Central memory CD8-positive, alpha-beta T cell (primary cell): ENCODE measurements around the gene TM9SF2.
"Not testable (repeated sequence)": the region's sequence is repeated elsewhere in the genome, so short reads cannot be mapped to it uniquely, and the experiment has no call there.

Experiments
- ATAC-seq: fragments of 150-1000 bp; cut with Tn5 transposase; replicated peaks from 2 replicates; pipeline ENCODE4 v1.10.0; 2022; ENCODE audit warnings: mild to moderate bottlenecking, moderate FRiP score, moderate number of reproducible peaks; ENCODE audit not compliant: poor library complexity, severe bottlenecking; ENCODE audit errors: extremely low read depth
- DNase-seq, 2 donors: peaks; one replicate each; pipeline ENCODE4 v3.0.0; 2021; ENCODE audit warnings: low spot score in 2 of 2
- H3K27ac Mint-ChIP-seq: one replicate; pipeline ENCODE4 v1.8.0; 2022; ENCODE audit warnings: low read depth, mild to moderate bottlenecking, moderate library complexity, mixed read lengths
- H3K27me3 Mint-ChIP-seq: one replicate; pipeline ENCODE4 v1.8.0; 2022; ENCODE audit warnings: mixed read lengths
- H3K36me3 Mint-ChIP-seq: one replicate; pipeline ENCODE4 v1.8.0; 2022; ENCODE audit warnings: mild to moderate bottlenecking, moderate library complexity, mixed read lengths; ENCODE audit not compliant: insufficient read depth
- H3K4me1 Mint-ChIP-seq: one replicate; pipeline ENCODE4 v1.8.0; 2022; ENCODE audit warnings: mixed read lengths
- H3K4me3 Mint-ChIP-seq: one replicate; pipeline ENCODE4 v1.8.0; 2022; ENCODE audit warnings: mild to moderate bottlenecking, moderate library complexity, mixed read lengths
- H3K9me3 Mint-ChIP-seq: one replicate; pipeline ENCODE4 v1.8.0; 2022; ENCODE audit warnings: mixed read lengths

The TM9SF2 gene

DNA sequence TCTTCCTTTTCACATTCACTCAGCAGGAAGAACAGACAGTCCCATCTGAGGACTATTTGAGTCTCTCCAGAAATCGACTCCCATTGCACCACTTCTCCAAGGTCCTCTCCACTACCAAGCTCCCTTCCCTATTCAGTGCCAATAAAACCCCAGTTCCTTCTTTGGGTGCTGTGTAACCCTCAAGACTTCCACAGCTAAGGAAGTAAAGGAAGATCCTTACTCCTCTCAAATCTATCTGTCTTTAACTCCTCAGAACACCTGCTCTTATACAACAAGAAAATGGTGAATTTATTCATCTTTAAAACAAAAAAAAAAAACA lies 29.2 kb upstream of the TM9SF2 start:
- H3K4me1 Mint-ChIP-seq: peaks cover 5% of the 10 kb centered on the region
- peaks cover 23% of the 10 kb centered on the region for H3K27me3 Mint-ChIP-seq
- H3K9me3 Mint-ChIP-seq: no peaks in the 10 kb centered on the region
- ATAC-seq (no peak), DNase-seq (no peak)
- H3K27ac Mint-ChIP-seq: no peak overlapping the region
- no peak overlapping the region for H3K4me3 Mint-ChIP-seq
- no peaks in the 10 kb centered on the region for H3K36me3 Mint-ChIP-seq

DNA sequence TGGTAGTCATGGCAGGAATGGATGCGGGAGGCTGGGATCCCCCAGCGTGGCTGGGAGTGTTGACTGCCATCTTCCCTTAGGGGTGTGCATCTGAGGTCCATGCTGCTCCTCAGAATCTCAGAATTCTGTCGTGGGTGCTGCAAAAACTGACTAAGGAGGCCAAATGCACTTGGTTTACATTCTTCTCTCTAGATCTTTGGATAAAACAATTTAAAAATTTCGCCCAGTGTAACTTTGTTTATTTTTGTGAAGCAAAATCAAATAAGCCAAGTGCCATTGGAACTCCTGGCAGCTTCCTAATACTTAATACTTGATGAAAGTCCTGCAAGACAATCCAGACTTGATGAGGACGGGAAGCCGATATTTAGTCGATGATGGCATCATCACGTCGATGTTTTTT lies 27.8 kb upstream of the TM9SF2 start:
- H3K36me3 Mint-ChIP-seq: no peaks in the 10 kb centered on the region
- peaks cover 23% of the 10 kb centered on the region for H3K27me3 Mint-ChIP-seq
- H3K9me3 Mint-ChIP-seq: no peaks in the 10 kb centered on the region
- H3K27ac Mint-ChIP-seq: no peak overlapping the region
- H3K4me1 Mint-ChIP-seq: peaks cover 5% of the 10 kb centered on the region
- DNase-seq (no peak), ATAC-seq (no peak)
- H3K4me3 Mint-ChIP-seq: no peak overlapping the region

DNA sequence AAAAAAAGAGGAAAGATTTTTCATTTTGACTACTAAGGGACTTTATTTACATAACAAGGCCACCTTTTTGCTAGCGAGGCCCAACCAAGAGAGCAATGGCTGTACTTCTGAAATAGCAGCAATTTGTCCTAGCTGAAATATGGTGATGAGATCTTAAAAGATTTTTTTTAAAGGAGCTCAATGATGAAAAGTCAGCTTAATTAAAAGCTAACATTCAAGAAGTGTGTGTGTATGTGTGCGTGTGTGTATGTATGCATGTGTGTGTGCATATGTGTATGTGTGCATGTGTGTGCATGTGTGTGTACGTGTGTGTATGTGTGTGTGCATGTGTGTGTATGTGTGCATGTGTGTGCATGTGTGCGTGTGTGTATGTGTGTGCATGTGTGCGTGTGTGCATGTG lies 24.6 kb upstream of the TM9SF2 start:
- H3K4me3 Mint-ChIP-seq: no peak overlapping the region
- ATAC-seq (no peak), DNase-seq (no peak)
- H3K36me3 Mint-ChIP-seq: no peaks in the 10 kb centered on the region
- no peaks in the 10 kb centered on the region for H3K9me3 Mint-ChIP-seq
- H3K27me3 Mint-ChIP-seq: peaks cover 1% of the 10 kb centered on the region
- peaks cover 5% of the 10 kb centered on the region for H3K4me1 Mint-ChIP-seq
- no peak overlapping the region for H3K27ac Mint-ChIP-seq

DNA sequence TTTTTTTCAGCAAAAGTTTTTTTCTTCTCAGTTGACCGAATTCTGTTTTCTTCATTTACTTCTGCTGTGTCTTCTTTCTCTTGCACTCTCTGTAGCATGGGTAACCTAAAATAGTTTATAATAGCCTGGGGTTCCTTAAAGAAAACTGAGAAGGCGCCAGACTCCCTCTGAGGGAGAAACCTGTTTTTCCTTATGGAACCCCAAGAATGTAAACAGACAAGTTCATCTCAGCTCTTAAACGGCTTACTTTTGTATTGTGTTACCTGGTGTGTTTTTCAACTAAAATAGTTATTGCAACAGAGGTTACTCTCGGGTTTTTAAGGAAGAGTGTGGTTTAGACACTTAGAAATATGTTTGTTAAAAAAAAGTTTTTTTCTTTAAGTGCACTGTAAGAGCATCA lies 23.8 kb upstream of the TM9SF2 start:
- Mint-ChIP-seq H3K27me3 (no peaks in the 10 kb centered on the region), H3K4me1 (peaks cover 5% of the 10 kb centered on the region), H3K36me3 (no peaks in the 10 kb centered on the region), H3K4me3 (no peak overlapping the region), H3K27ac (no peak overlapping the region), H3K9me3 (no peaks in the 10 kb centered on the region)
- DNase-seq (no peak), ATAC-seq (no peak)

DNA sequence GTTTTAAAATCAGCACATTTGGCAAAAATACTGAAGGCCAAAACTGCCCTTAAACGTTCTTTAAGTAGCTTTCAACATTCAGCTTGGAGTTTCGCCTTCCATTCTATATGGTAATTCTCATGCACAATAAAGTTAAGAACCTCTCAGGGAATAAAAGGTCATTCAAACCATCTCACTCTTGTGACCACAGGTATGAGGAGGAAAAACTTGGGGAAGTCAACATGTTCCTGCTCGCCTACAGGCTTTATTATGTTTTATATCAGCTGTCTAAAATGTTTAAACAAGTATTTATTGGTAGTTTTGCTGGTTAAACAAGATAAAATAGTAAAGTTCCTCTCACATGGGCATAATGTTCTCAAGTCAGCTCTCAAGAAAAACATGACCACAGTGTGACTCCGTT lies 19.9 kb upstream of the TM9SF2 start:
- H3K27me3 Mint-ChIP-seq: no peaks in the 10 kb centered on the region

DNA sequence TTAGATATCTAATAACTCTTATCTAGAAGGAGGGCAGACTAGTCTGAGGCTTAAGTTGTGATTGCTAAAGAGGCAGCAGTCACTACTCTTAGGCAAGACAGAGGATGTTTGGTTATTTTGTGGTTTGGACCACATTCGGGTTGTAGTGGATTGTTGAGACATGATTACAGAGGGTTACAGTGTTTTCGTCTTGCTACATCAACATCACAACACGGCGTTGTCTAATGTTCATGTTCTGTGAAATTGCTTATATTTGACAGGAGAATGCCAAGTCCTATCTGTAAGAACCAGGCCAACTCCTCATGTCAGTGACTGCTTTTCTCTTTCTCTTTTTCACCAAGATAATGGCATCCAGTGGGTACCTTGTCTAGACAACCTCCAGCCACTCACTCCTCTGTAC lies 16.8 kb upstream of the TM9SF2 start:
- peaks cover 8% of the 10 kb centered on the region for H3K9me3 Mint-ChIP-seq
- no peak overlapping the region for H3K4me3 Mint-ChIP-seq
- peak overlapping the region; percentile 63 for H3K27ac Mint-ChIP-seq
- peak; percentile 92 for ATAC-seq
- no peaks in the 10 kb centered on the region for H3K27me3 Mint-ChIP-seq
- no peaks in the 10 kb centered on the region for H3K36me3 Mint-ChIP-seq
- H3K4me1 Mint-ChIP-seq: peaks cover 14% of the 10 kb centered on the region
- DNase-seq: peak in 1 of 2 donors; percentile 17

More for the DNA sequence above, 19.9 kb upstream of the TM9SF2 start:
- H3K36me3 Mint-ChIP-seq: no peaks in the 10 kb centered on the region
- no peak overlapping the region for H3K4me3 Mint-ChIP-seq
- H3K4me1 Mint-ChIP-seq: peaks cover 19% of the 10 kb centered on the region
- no peak overlapping the region for H3K27ac Mint-ChIP-seq
- DNase-seq (no peak), ATAC-seq (no peak)
- peaks cover 3% of the 10 kb centered on the region for H3K9me3 Mint-ChIP-seq

DNA sequence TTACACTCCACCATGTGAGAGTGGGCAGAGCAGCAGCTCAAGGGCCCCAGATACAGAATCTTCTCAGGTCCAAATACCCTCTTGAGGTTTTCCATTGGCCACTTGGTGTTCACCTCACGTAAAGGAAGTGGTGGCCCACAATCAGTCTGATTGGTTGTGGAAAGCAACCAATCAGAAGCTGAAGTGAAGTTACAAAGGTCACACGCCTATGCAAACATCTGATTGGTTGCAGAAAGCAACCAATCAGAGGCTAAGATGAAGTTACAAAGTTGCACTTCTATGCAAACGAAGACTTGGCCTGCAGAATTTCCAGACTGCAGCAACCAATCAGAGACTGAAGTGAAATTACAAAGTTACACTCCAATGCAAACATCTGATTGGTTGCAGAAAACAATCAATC lies 14.3 kb upstream of the TM9SF2 start:
- Mint-ChIP-seq H3K9me3 (peaks cover 8% of the 10 kb centered on the region), H3K27me3 (no peaks in the 10 kb centered on the region), H3K4me3 (no peak overlapping the region), H3K27ac (no peak overlapping the region), H3K36me3 (peaks cover 2% of the 10 kb centered on the region), H3K4me1 (peaks cover 14% of the 10 kb centered on the region)
- ATAC-seq (no peak), DNase-seq (no peak)

DNA sequence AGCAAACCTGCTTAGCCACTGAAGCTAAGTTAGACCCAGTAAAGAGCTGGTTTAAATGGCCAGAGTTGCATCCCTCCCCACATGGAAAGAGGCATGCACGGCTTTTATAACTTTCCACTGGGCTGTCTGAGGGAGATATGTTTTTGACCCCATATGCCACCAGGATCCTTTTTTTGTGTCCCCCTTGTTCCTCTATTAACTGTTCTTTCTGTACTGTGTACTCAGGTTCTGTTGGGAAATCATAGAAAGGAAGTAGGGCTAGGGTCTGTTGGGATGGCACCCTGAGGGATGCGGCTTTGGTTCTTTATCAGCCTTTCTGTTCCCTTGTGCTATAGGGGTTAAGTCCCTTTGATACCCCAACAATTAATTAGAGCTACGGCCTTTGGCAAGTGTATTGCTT lies 12.2 kb upstream of the TM9SF2 start:
- H3K36me3 Mint-ChIP-seq: peaks cover 2% of the 10 kb centered on the region
- H3K9me3 Mint-ChIP-seq: peaks cover 8% of the 10 kb centered on the region
- H3K27me3 Mint-ChIP-seq: no peaks in the 10 kb centered on the region

DNA sequence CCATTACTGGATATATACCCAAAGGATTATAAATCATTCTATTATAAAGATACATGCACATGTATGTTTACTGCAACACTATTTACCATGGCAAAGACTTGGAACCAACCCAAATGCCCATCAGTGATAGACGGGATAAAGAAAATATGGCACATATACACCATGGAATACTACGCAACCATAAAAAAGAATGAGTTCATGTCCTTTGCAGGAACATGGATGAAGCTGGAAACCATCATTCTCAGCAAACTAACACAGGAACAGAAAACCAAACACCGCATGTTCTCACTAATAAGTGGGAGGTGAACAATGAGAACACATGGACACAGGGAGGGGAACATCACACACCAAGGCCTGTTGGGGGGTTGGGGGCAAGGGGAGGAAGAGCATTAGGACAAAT lies 9.5 kb upstream of the TM9SF2 start:
- peaks cover 19% of the 10 kb centered on the region for H3K4me1 Mint-ChIP-seq
- not testable (repeated sequence) for H3K4me3 Mint-ChIP-seq, ATAC-seq, DNase-seq, H3K9me3 Mint-ChIP-seq, H3K27me3 Mint-ChIP-seq, H3K27ac Mint-ChIP-seq
- H3K36me3 Mint-ChIP-seq: peaks cover 16% of the 10 kb centered on the region

More for the DNA sequence above, 12.2 kb upstream of the TM9SF2 start:
- Mint-ChIP-seq H3K4me3 (no peak overlapping the region), H3K27ac (no peak overlapping the region), H3K4me1 (peaks cover 9% of the 10 kb centered on the region)
- DNase-seq (no peak), ATAC-seq (no peak)

DNA sequence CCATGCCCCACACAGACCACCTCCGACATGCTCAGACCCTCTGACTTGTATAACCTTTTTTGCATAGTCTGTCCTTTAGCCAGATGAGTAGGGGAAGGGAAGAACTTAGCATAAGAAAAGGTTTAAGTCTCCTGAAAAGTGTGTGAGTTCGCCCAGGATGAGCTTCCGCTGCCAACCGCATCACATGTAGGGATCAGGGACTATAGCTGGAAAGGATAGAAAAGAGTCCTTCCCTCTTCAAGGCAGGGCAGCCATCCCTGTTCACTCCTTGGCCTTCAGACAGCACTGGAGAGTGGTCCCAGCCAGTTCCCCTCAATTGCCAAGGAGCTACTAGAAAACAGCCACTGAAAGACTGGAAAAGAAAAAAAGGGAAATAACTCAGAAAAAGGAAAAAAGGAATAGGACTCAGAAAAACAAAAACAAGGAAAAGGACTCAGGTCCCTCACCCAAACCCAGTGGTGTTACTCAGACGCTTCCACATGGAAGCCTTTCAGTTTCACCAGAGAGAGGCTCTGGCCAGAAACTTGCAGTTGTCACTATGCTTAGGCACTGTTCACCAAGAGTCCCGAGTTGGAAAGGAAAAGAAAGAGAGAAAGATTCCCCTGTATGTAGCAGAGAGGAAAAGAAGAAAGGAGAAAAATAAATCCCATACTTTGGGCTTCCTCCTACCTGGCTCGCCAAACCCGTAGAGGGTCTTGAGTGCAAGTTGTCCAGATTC lies 5.6 kb upstream of the TM9SF2 start:
- peak overlapping the region; percentile 86 for H3K4me3 Mint-ChIP-seq
- no peaks in the 10 kb centered on the region for H3K9me3 Mint-ChIP-seq
- DNase-seq (no peak), ATAC-seq (no peak)
- peaks cover 51% of the 10 kb centered on the region for H3K4me1 Mint-ChIP-seq
- H3K36me3 Mint-ChIP-seq: peaks cover 25% of the 10 kb centered on the region
- H3K27me3 Mint-ChIP-seq: no peaks in the 10 kb centered on the region
- peak overlapping the region; percentile 93 for H3K27ac Mint-ChIP-seq

DNA sequence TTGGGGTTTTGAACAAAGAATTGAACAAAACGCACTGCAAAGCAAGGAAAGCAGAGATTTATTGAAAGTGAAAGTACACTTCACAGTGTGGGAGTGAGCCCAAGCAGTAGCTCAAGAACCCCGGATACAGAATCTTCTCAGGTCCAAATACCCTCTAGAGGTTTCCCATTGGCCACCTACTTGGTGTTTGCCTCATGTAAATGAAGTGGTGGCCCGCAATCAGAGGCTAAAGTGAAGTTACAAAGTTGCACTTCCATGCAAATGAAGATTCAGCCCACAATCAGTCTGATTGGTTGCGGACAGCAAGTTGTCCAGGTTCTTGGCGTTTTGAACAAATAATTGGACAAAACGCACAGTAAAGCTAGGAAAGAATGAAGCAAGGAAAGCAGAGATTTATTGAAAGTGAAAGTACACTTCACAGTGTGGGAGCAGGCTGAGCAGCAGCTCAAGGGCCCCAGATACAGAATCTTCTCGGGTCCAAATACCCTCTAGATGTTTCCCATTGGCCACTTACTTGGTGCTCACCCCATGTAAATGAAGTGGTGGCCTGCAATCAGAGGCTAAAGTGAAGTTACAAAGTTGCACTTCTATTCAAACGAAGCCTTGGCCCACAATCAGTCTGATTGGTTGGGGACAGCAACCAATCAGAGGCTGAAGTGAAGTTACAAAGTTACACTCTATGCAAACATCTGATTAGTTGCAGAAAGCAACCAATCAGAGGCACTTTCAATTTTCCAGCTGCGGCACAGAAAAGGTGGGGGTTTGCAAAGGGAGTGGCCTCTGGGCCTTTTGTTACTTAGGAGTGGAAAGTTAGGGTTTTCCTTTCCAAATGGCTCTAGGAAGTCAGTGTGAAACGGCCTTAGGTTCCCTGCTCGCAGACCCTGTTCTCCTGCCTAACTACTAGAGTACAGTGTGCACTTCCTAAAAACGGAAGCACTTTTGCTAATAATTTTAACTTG lies 4.8 kb upstream of the TM9SF2 start:
- peaks cover 31% of the 10 kb centered on the region for H3K36me3 Mint-ChIP-seq
- H3K4me1 Mint-ChIP-seq: peaks cover 59% of the 10 kb centered on the region
- DNase-seq (peak; percentile 28 to 47), ATAC-seq (peak; percentile 58)
- no peaks in the 10 kb centered on the region for H3K27me3 Mint-ChIP-seq
- no peaks in the 10 kb centered on the region for H3K9me3 Mint-ChIP-seq
- peak overlapping the region; percentile 93 for H3K27ac Mint-ChIP-seq
- H3K4me3 Mint-ChIP-seq: peak overlapping the region; percentile 86

DNA sequence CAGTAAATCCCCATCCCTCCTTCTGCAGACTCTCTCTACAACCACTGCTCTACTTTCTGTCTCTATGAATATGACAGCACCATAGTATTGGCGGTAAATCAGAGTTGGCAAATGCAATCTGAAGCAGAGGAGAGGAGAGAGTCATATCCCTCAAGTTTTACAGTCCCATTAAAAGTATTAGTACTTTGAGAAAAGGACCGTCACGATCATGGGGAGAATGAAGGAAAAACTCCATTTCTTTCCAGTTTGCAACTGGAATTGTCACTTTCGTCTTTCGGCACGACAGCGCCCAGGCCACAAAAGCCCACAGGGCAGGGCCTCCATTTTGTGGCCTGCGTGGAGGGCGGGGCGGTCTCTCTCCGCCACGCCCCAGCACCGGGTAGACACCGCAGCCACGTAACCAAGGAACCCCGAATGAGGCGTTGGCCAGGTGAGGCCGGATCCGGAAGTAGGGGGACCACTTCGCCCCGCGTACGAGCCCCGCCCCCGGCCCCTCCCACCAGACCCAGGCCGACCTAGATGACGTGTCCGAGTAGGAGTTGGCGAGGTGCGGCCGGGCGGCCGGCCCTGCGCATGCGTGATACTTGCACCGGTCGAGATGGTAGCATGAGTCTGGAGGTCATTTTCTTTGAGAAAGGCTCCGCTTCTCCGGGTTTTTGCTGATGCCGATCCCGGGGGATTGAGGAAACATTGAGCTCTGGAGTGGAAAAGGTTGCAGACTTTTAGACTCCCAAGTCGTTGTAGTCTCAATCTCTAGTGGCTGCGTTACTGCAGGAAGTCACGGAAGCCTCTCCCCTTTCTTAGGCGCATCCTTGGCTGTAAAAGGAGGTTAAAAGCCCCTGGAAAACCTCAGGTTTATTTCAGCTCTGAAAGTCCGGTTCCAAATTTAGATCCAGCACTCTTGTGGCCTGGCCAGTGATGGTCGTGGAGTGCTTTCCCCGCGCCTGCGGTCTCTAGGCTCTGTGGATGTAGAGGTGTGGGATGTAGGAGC lies 2.8 kb upstream of the TM9SF2 start:
- H3K9me3 Mint-ChIP-seq: no peaks in the 10 kb centered on the region
- H3K4me3 Mint-ChIP-seq: peak overlapping the region; percentile 86
- H3K4me1 Mint-ChIP-seq: peaks cover 75% of the 10 kb centered on the region
- peak overlapping the region; percentile 93 for H3K27ac Mint-ChIP-seq
- no peaks in the 10 kb centered on the region for H3K27me3 Mint-ChIP-seq
- DNase-seq (peak; percentile 81 to 89), ATAC-seq (peak; percentile 66)
- H3K36me3 Mint-ChIP-seq: peaks cover 34% of the 10 kb centered on the region
